Stimulated activated CD4-positive, alpha-beta T cell treated with anti-CD3 and anti-CD28 coated beads, TNF-alpha, amount 100 ng/mL, for 24 hours (primary cell): ENCODE measurements around the gene KRT36.

ENCODE experiments used
- DNase-seq, 3 experiments: peaks; one replicate each; pipeline ENCODE4 v3.0.0-alpha.2; 2020; ENCODE audit warnings: low read depth in 3 of 3

The KRT36 gene

GRCh38 chr17:41500131-41500911 lies 10.6 kb upstream of the KRT36 start:
- DNase-seq, result no peak

- no peak for DNase-seq
These were observed 10.0 kb upstream of the KRT36 start for GRCh38 chr17:41499714-41500113.

DNA sequence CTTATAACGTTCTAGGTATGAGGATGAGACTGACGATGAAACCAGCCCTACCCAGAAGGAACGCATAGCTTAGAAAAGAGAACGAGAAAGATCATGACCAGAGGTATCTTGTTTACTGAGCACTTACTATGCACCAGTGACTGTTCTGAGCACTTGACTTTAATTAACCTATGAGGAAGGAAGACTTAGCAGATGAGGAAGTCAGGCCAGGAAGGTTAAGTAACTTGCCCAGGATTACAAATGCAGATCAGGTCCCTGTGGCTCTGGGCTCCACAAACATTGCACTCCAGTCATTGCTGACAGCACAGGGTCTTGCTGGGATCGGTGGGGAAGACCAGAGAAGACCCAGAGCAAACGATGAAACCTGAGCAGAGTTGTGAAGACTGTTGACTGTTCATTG lies 8.6 kb upstream of the KRT36 start:
- DNase-seq, result no peak

DNA sequence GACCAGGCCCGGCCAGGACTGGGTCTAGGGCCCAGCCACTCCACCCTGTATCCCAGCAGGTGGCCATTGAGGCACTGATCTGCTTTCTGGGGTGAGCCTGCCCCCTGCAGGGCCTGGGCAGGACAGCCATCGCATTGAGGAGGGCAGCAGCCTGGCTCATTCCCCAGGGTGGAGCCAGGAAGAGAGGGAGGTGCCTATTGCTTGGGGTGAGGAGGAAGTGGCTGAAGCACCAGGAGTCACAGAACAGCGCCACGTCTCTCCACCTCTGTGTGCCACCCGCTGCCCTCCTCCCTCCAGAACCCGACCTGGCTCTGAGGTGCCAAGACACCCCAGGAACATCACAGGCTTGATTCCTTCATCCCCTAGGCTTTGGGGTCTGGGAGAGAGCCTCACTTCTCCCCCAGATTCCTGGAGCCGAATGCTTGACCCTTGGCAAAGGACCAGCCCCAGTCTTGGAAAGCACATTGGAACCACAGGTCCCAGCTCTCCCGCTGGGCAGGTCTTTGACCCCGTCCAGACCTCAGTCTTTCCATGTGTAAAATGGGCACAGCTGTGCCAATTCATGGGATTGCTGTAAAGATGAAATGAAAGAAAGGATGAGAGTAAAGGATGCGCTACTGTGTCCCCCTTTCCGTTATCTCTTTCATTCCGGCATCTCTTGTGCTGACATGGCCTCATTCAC lies 7.2 kb upstream of the KRT36 start:
- peak; percentile 26 to 74 (median 31) for DNase-seq

DNA sequence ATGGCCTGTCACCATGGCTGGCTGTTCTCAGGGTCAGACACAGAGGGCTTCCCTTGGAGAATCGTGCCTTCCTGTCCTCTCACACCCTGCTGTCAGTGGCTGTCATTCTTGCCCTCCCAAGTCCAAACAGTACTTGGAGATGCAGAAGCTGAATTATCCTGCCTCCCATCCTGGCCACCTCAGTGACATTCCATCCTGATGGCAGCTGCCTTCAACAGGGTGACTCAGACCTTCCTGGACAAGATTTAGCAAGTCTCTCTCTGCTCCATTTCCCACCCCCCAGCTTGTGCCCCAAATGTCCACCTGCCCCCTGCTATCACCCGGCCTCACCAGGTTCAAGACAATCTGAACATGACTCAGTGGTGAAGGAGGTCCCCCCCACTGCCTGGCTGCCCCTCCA lies 4.8 kb upstream of the KRT36 start:
- DNase-seq, result no peak

DNA sequence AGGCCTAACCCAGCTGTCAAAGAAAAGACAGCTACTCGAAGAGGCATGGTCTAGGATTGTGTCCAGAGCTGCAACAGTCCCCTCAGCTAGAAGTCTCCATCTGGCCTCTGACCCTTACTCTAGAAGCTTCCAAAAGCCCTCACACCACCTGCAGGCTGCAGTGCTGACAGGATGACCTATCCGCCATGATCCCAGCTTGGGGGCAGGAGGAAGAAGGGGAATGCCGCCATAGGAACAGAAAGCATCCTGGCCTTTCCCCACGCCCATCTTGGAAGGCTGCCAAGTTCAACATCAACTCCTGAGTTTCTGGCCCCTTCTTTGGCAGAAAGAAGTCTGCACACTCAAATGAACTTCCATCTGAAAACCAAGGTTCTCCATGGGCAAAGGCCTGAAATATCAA lies 3.1 kb upstream of the KRT36 start:
- DNase-seq, result no peak

DNA sequence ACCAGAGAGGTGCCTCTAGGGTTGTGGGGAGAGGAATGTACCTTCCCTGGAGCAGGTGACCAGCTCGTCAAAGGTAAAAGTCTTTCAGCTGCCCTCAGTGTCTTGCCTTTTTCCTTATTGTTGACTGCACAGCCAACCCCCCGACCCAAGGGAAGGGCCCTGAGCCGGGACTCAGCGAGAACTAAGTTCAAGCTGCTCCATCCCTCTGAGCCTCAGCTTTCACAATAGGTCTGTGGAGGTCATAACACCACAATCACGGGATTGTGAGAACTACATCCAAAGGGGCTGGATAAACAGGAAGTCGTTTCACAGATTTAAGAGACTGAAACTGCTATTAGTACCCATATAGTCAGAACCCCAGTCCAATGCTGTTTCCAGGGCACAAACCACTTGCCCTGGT lies 2.6 kb upstream of the KRT36 start:
- no peak for DNase-seq

GRCh38 chr17:41491476-41491875 lies 1.8 kb upstream of the KRT36 start:
- DNase-seq, result no peak

GRCh38 chr17:41490000-41490990 lies 585 bp upstream of the KRT36 start:
- DNase-seq, result no peak

DNA sequence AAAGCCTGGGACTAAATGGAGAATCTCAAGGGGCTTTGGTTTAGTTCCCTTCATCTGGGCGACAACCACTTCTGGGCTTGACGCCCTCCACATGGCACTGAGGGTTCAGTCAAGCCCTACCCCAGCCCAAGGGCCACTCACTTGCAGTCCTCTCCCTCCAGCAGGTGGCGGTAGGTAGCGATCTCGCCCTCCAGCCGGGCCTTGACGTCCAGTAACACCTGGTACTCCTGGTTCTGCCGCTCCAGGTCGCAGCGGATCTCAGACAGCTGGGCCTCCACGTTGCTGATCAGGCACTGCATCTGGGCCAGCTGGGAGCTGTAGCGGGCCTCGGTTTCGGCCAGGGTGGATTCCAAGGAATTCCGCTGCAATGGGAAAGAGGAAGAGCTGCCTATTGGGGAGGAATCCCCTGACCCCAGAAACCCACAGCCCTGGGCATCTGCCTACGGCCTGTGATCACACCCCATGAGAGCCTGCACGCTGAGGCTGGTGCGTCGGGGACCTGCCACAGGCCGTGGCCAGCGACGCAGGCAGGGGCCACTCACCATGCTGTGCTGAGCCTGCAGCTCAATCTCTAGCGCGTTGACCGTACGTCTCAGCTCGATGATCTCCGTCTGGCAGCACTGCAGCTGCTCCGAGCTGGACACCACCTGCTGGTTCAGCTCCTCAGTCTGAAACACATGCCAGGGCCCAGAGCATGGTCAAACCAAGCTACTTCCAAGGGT lies 2.7 kb downstream of the KRT36 start:
- DNase-seq, result peak in 1 of 3 experiments; percentile 50

DNA sequence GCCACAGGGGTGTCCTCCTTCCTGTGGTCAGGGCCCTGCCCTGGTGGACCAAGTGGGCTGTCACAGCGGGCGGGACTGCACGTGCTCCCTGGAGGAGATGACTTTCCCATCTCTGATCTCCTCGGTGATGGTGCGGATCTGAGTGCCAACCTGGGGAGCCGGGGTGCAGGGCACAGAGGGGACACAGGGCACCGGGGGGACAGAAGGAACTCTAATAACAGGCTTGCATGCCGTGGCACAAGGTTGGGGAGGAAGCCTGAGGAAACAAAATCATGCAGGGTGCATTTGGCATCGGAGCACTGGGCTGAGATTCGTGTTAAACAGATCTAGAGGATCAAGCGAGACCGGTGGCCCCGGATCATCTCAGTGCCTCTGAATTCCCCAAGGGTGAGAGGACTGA lies 3.4 kb downstream of the KRT36 start:
- no peak for DNase-seq

- no peak for DNase-seq
These were observed 4.5 kb downstream of the KRT36 start for GRCh38 chr17:41484920-41485904.

- no peak for DNase-seq
These were observed 5.5 kb downstream of the KRT36 start for GRCh38 chr17:41483991-41484826.

DNA sequence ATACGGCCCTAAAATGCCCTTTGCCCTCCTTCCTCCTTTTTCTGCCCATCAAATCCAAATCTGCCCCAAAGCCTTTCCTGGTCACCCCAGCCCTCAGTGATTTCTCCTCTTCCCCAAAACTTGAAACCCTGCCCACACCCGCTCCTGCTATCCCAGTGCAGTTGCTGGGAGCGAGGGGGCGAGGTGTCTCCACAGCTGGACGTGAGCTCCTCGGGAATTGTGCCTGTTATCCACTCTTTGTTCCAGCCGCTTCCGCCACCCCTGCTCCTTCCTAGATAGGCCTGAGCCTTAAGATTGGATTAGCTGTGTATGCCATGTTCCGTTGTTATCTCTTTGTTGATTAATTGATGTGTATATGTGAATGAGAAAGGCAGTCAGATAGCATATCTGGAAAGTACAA lies 6.2 kb downstream of the KRT36 start:
- no peak for DNase-seq

GRCh38 chr17:41481036-41481435 lies 8.7 kb downstream of the KRT36 start, which contains the start of gene KRT35:
Gene KRT35, minus strand, starts transcription at chr17:41481151. Its CDS starts 54 bp downstream, at chr17:41481097.
- DNase-seq, result no peak

DNA sequence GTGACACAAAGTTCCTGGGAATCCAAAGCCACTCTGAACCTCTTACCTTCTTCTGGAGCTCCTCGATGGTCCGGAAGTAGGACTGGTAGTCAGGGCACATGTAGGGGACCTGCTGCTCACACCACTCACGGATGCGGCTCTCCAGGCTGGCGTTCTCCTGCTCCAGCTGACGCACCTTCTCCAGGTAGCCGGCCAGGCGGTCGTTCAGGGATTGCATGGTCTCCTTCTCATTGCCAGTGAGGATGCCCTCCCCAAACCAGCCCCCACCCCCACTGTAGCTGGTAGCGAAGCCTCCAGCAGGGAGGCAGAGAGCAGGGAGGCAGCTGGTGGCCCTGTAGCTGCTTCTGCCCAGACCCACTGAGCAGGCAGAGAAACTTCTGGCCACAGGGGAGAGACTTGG lies 9.1 kb downstream of the KRT36 start:
- no peak for DNase-seq

GRCh38 chr17:41480136-41480535 lies 9.6 kb downstream of the KRT36 start:
- DNase-seq, result no peak

- DNase-seq, result no peak
These were observed 11.5 kb downstream of the KRT36 start for GRCh38 chr17:41478237-41478636.
